Kidney (tissue), 14 donors: Measurements from ENCODE around the gene LBH. TPM values are rescaled to one million over a fixed set of nuclear protein-coding genes. Genes with fewer than 3 reads are reported as not detected.

Source experiments
- DNase-seq, 5 donors: peaks; one replicate each; pipeline ENCODE4 v3.0.0-alpha.2; 2013 to 2020
- FAIRE-seq: peaks from 2 replicates; lab custom pipeline; 2012; peaks lifted over from hg19 to GRCh38; lab: Jason Lieb, UNC
- H3K27ac ChIP-seq, 2 donors: one replicate each; pipeline ENCODE4 v1.7.0; 2013; ENCODE audit warnings: low read depth in 2 of 2, low read length in 2 of 2, inconsistent platforms in 1 of 2
- H3K27me3 ChIP-seq: one replicate; pipeline ENCODE4 v1.7.1; 2013; ENCODE audit warnings: low read length, inconsistent platforms; ENCODE audit not compliant: control insufficient read depth, insufficient read depth
- H3K36me3 ChIP-seq, 3 donors: one replicate each; pipeline versions ENCODE4 v1.7.0 to v1.7.1; 2013; ENCODE audit warnings: low read length in 3 of 3, control low read depth in 1 of 3, inconsistent platforms in 1 of 3; ENCODE audit not compliant: insufficient read depth in 3 of 3, control insufficient read depth in 2 of 3
- H3K4me1 ChIP-seq, 3 donors: one replicate each; pipeline versions ENCODE4 v1.7.0 to v1.7.1; 2013; ENCODE audit warnings: low read length in 3 of 3, inconsistent platforms in 1 of 3, low read depth in 1 of 3; ENCODE audit not compliant: control insufficient read depth in 2 of 3, insufficient read depth in 2 of 3
- H3K4me3 ChIP-seq, 3 donors: one replicate each; pipeline versions ENCODE4 v1.7.0 to v1.8.1; 2013; ENCODE audit warnings: low read length in 3 of 3, control low read depth in 1 of 3, inconsistent platforms in 1 of 3
- H3K9ac ChIP-seq, 3 donors: one replicate each; pipeline versions ENCODE4 v1.7.0 to v1.7.1; 2013; ENCODE audit warnings: low read length in 3 of 3, control low read depth in 1 of 3, inconsistent platforms in 1 of 3
- H3K9me3 ChIP-seq, 3 donors: one replicate each; pipeline versions ENCODE4 v1.7.0 to v1.7.1; 2013; ENCODE audit warnings: low read length in 3 of 3, control low read depth in 1 of 3, inconsistent platforms in 1 of 3; ENCODE audit not compliant: control insufficient read depth in 2 of 3, insufficient read depth in 1 of 3
- CTCF ChIP-seq: IDR thresholded peaks from 3 replicates; pipeline ENCODE4 v1.5.1; 2012; ENCODE audit warnings: mild to moderate bottlenecking, moderate library complexity, borderline replicate concordance; ENCODE audit not compliant: insufficient read depth; ENCODE audit errors: extremely low read depth
- intact Hi-C: fragments of 100-400 bp; cut with DNase I; formaldehyde crosslinking; loops from one replicate; pipeline ENCODE4 v1.11.1; 2022
- polyA plus RNA-seq: library from polyadenylated mRNA; stranded (reverse); fragments of 350-450 nt; fragmentation: Illumina TruSeq; extraction: RNeasy Lipid Tissue Mini Kit (QIAGEN cat#74804); gene quantifications from one replicate; pipeline ENCODE4 v1.2.3, GENCODE V29; 2014; ENCODE audit warnings: low read depth, low replicate concordance; ENCODE audit not compliant: insufficient read depth
- total RNA-seq: library from RNA; stranded (reverse); fragmentation: NEBNext Ultra II Directional; extraction: Animal tissue kit (Norgen Biotek cat#: 25700); gene quantifications from one replicate; pipeline ENCODE4 v1.2.1, GENCODE V29; 2021
- donor health status: control.
- donor health status: control.
- donor health status: control.
- donor health status: control.
- donor health status: control.
- donor health status: DM: yes; HTN: yes; CAD: no.
- donor health status: Normal renal cell carcinoma (clear cell type).

Gene LBH
- total and polyA plus RNA-seq, 2 donors from 2014 or later = 27.2 to 81.9 TPM

DNA sequence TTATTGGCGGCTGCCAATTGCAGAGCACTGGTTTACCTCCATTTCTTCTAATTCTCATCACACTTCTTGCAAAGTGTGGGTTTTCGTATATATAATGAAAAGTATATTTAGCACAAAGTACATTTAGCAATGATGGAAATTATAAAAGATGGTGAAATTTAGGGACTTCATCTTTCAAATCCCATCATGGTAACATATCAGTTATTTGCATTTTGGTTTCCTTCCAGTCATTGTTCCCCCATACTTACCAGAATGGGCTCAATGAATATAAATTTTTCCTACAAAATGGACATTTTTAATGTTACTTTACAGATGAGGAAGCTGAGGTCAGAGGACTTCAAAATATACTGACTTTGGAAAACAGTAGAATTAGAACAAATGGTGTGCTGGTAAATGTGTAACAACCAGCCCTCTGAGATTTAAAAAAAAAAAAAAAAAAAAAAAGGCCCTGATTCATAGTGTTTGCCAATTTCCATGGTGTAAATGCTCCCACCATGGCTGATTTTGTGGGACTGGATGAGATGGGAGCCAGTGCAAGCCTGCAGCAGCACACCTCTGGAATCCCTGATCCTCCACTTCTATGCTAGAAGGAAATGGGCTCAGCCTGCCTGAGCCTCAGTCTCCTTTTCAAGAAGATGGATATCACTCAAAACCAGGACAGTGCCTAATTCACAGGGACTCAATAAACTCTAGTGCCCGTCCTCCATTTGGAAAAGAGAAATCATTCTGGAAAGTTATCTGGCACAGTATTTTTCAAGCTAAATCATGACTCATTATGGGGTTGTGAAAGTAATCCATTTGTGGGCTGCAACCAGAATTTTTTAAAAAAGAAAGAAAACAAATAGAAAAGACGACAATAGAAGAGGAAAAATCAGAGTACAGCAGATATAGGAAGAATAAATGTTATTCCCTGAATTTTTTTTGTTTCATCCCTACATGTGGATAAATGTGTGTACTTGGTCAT lies 34.0 kb downstream of the LBH start:
- no peaks in the 10 kb centered on the region for H3K36me3 ChIP-seq
- H3K4me1 ChIP-seq = no peaks in the 10 kb centered on the region
- no peaks in the 10 kb centered on the region for H3K9me3 ChIP-seq
- TF ChIP-seq CTCF = no peak
- no peak overlapping the region for H3K4me3 ChIP-seq
- no peak for DNase-seq
- intact Hi-C loops = no loop called here
- H3K27me3 ChIP-seq = no peaks in the 10 kb centered on the region
- no peak overlapping the region for H3K9ac ChIP-seq
- H3K27ac ChIP-seq = no peak overlapping the region
- no peak for FAIRE-seq

DNA sequence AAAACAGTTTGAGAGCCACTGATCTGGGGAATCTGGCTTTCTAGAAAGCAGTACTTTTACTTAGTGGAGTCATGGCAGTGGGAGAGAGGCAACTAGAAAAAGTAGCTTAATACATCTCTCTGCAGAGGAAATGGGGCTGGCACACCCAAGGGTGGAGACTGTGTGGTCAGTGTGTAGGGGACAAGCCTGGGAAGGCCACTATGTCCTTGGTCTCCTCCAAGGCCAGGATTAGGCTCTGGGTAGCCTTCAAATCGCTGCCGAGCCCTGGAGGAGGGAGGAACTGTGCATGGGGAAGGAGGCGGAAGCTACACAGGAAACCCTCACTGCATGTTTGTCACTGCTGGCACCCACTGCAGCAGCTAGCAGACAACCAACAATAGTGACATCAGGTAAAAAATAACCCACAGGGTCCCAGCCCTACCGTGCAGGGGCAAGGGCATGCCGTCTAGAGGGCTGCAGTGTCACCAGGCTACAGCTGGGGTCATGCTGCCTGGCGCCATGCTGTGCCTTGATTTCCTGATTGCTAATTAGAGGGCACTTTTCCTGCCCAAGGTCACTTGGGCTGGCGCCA lies 34.8 kb downstream of the LBH start:
- no peaks in the 10 kb centered on the region for H3K27me3 ChIP-seq
- H3K9ac ChIP-seq = no peak overlapping the region
- H3K9me3 ChIP-seq = no peaks in the 10 kb centered on the region
- no peaks in the 10 kb centered on the region for H3K4me1 ChIP-seq
- H3K36me3 ChIP-seq = no peaks in the 10 kb centered on the region
- intact Hi-C loops = no loop called here
- no peak overlapping the region for H3K27ac ChIP-seq
- no peak overlapping the region for H3K4me3 ChIP-seq
- FAIRE-seq (no peak), DNase-seq (no peak)
- TF ChIP-seq CTCF = no peak

GRCh38 chr2:30266705-30267104 lies 35.4 kb downstream of the LBH start:
- Histone ChIP-seq H3K4me1 (no peaks in the 10 kb centered on the region), H3K9me3 (no peaks in the 10 kb centered on the region), H3K27ac (no peak overlapping the region), H3K4me3 (no peak overlapping the region), H3K27me3 (no peaks in the 10 kb centered on the region), H3K9ac (no peak overlapping the region), H3K36me3 (no peaks in the 10 kb centered on the region)
- TF ChIP-seq CTCF = no peak
- no peak for FAIRE-seq
- DNase-seq = no peak
- intact Hi-C loops = no loop called here
